ENCODE data around the gene OAT.

The OAT gene

GRCh38 chr10:124394583-124394982 is 24.1 kb downstream of the OAT start:
- FAIRE-seq: no peak

- FAIRE-seq: no peak
Measured at GRCh38 chr10:124392626-124393342, 25.9 kb downstream of the OAT start.

- no peak for FAIRE-seq
Measured at GRCh38 chr10:124390471-124391187, 28.1 kb downstream of the OAT start.

- no peak for FAIRE-seq
Measured at GRCh38 chr10:124389613-124390361, 28.9 kb downstream of the OAT start.

GRCh38 chr10:124388823-124389612 is 29.7 kb downstream of the OAT start:
- no peak for FAIRE-seq

GRCh38 chr10:124388476-124388822 is 30.3 kb downstream of the OAT start:
- no peak for FAIRE-seq

GRCh38 chr10:124387078-124387874 is 31.4 kb downstream of the OAT start:
- no peak for FAIRE-seq

GRCh38 chr10:124386186-124387077 is 32.3 kb downstream of the OAT start:
- FAIRE-seq: no peak

GRCh38 chr10:124385627-124386185 is 33.0 kb downstream of the OAT start:
- no peak for FAIRE-seq

GRCh38 chr10:124384591-124385190 is 34.0 kb downstream of the OAT start:
- no peak for FAIRE-seq

- no peak for FAIRE-seq
Measured at GRCh38 chr10:124384172-124384571, 34.6 kb downstream of the OAT start.

- no peak for FAIRE-seq
Measured at GRCh38 chr10:124383496-124383895, 35.2 kb downstream of the OAT start.

GRCh38 chr10:124381011-124381611 is 37.6 kb downstream of the OAT start:
- FAIRE-seq: no peak

GRCh38 chr10:124380256-124380995 is 38.3 kb downstream of the OAT start:
- no peak for FAIRE-seq

- no peak for FAIRE-seq
Measured at GRCh38 chr10:124379609-124380193, 39.0 kb downstream of the OAT start.

- FAIRE-seq: no peak
Measured at GRCh38 chr10:124378881-124379471, 39.7 kb downstream of the OAT start.

GRCh38 chr10:124378271-124378670 is 40.5 kb downstream of the OAT start:
- FAIRE-seq: no peak

- no peak for FAIRE-seq
Measured at GRCh38 chr10:124377101-124377500, 41.6 kb downstream of the OAT start.
